SK-N-SH treated with all-trans-retinoic acid at 6 μM for 48 hours (cell line): ENCODE measurements around the gene SPOCK1.

Source experiments
- ATAC-seq: fragments of 200-7000 bp; cut with Tn5 transposase; 3 replicates; pipeline ENCODE4 v1.9.1; 2020; ENCODE audit warnings: mild to moderate bottlenecking, moderate library complexity
- ARNTL ChIP-seq: fragments of 450-650 bp; formaldehyde crosslinking; IDR thresholded peaks from 2 replicates; pipeline ENCODE4 v1.5.0; 2020; ENCODE audit warnings: low read depth, mild to moderate bottlenecking, moderate library complexity, borderline replicate concordance
- BACH2 ChIP-seq: fragments of 250-450 bp; sonication (Bioruptor Pico); IDR thresholded peaks from 2 replicates; pipeline ENCODE4 v1.9.0; 2021; ENCODE audit warnings: mild to moderate bottlenecking, borderline replicate concordance
- CREB5 ChIP-seq: fragments of 250-450 bp; sonication (Bioruptor Pico); IDR thresholded peaks from 2 replicates; pipeline ENCODE4 v1.5.1; 2020; ENCODE audit warnings: low read depth, mild to moderate bottlenecking, moderate library complexity
- ESRRG ChIP-seq: fragments of 250-450 bp; sonication (Bioruptor Pico); IDR thresholded peaks from 2 replicates; pipeline ENCODE4 v1.6.1; 2021; ENCODE audit warnings: mild to moderate bottlenecking
- ISL1 ChIP-seq: fragments of 250-450 bp; sonication (Bioruptor Pico); IDR thresholded peaks from 2 replicates; pipeline ENCODE4 v2.1.2; 2022; ENCODE audit warnings: mild to moderate bottlenecking, moderate library complexity
- OSR1 ChIP-seq: fragments of 250-450 bp; sonication (Bioruptor Pico); IDR thresholded peaks from 2 replicates; pipeline ENCODE4 v1.8.0; 2022; ENCODE audit warnings: moderate library complexity, mild to moderate bottlenecking, inconsistent platforms
- PATZ1 ChIP-seq: fragments of 250-450 bp; sonication (Bioruptor Pico); IDR thresholded peaks from 2 replicates; pipeline ENCODE4 v1.8.0; 2020; ENCODE audit warnings: mild to moderate bottlenecking, moderate library complexity, borderline replicate concordance
- POU6F1 ChIP-seq: fragments of 250-450 bp; sonication (Bioruptor Pico); IDR thresholded peaks from 2 replicates; pipeline ENCODE4 v1.8.0; 2021; ENCODE audit warnings: low read depth, mild to moderate bottlenecking, moderate library complexity, borderline replicate concordance
- RARB ChIP-seq: fragments of 250-450 bp; sonication (Bioruptor Pico); IDR thresholded peaks from 2 replicates; pipeline ENCODE4 v1.8.0; 2021; ENCODE audit warnings: mild to moderate bottlenecking, moderate library complexity
- SNAI2 ChIP-seq: fragments of 250-450 bp; sonication (Bioruptor Pico); IDR thresholded peaks from 2 replicates; pipeline ENCODE4 v1.5.0; 2020; ENCODE audit warnings: mild to moderate bottlenecking, moderate library complexity
- TCF4 ChIP-seq: fragments of 250-450 bp; sonication (Bioruptor Pico); IDR thresholded peaks from 2 replicates; pipeline ENCODE4 v1.8.0; 2021; ENCODE audit warnings: mild to moderate bottlenecking, moderate library complexity, borderline replicate concordance
- TOX ChIP-seq: fragments of 250-450 bp; sonication (Bioruptor Pico); IDR thresholded peaks from 2 replicates; pipeline ENCODE4 v1.8.0; 2021; ENCODE audit warnings: mild to moderate bottlenecking, moderate library complexity, borderline replicate concordance
- TSHZ2 ChIP-seq: fragments of 250-450 bp; sonication (Bioruptor Pico); IDR thresholded peaks from 2 replicates; pipeline ENCODE4 v1.5.0; 2020; ENCODE audit warnings: mild to moderate bottlenecking, moderate library complexity
- ZFP3 ChIP-seq: fragments of 250-450 bp; sonication (Bioruptor Pico); IDR thresholded peaks from 2 replicates; pipeline ENCODE4 v1.5.0; 2020; ENCODE audit warnings: mild to moderate bottlenecking, moderate library complexity
- ZFP30 ChIP-seq: fragments of 450-650 bp; formaldehyde crosslinking; IDR thresholded peaks from 2 replicates; pipeline ENCODE4 v1.5.0; 2022; ENCODE audit warnings: mild to moderate bottlenecking, moderate library complexity
- ZNF565 ChIP-seq: fragments of 450-650 bp; formaldehyde crosslinking; conservative IDR thresholded peaks from 2 replicates; pipeline ENCODE4 v1.5.0; 2020; ENCODE audit warnings: low read depth, mild to moderate bottlenecking, moderate library complexity
- ZNF70 ChIP-seq: fragments of 450-650 bp; formaldehyde crosslinking; IDR thresholded peaks from 2 replicates; pipeline ENCODE4 v1.5.0; 2020; ENCODE audit warnings: mild to moderate bottlenecking, moderate library complexity
- ZNF8 ChIP-seq: fragments of 450-650 bp; formaldehyde crosslinking; IDR thresholded peaks from 2 replicates; pipeline ENCODE4 v1.5.0; 2020; ENCODE audit warnings: mild to moderate bottlenecking, moderate library complexity
- TF ChIP-seq, protein P1 (sequence below): fragments of 250-450 bp; sonication (Bioruptor Pico); IDR thresholded peaks from 2 replicates; pipeline ENCODE4 v1.5.1; 2021; ENCODE audit warnings: mild to moderate bottlenecking, moderate library complexity

The SPOCK1 gene

GRCh38 chr5:137036640-137037039 is 462.5 kb downstream of the SPOCK1 start (continued):
- TF ChIP-seq TSHZ2 (CRISPR knock-in tag) = no peak

GRCh38 chr5:137035480-137035878 is 463.6 kb downstream of the SPOCK1 start:
- TF ChIP-seq, protein P1, sequence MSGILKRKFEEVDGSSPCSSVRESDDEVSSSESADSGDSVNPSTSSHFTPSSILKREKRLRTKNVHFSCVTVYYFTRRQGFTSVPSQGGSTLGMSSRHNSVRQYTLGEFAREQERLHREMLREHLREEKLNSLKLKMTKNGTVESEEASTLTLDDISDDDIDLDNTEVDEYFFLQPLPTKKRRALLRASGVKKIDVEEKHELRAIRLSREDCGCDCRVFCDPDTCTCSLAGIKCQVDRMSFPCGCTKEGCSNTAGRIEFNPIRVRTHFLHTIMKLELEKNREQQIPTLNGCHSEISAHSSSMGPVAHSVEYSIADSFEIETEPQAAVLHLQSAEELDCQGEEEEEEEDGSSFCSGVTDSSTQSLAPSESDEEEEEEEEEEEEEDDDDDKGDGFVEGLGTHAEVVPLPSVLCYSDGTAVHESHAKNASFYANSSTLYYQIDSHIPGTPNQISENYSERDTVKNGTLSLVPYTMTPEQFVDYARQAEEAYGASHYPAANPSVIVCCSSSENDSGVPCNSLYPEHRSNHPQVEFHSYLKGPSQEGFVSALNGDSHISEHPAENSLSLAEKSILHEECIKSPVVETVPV (CRISPR knock-in tag) = no peak
- no peak for TF ChIP-seq ZNF565
- no peak for TF ChIP-seq ZFP3 (CRISPR knock-in tag)
- no peak for TF ChIP-seq OSR1 (CRISPR knock-in tag)
- TF ChIP-seq ZNF70 (CRISPR knock-in tag) = no peak
- TF ChIP-seq CREB5 = no peak
- no peak for TF ChIP-seq POU6F1
- no peak for TF ChIP-seq TCF4
- no peak for TF ChIP-seq TOX
- no peak for TF ChIP-seq ZNF8 (CRISPR knock-in tag)
- no peak for ATAC-seq

DNA sequence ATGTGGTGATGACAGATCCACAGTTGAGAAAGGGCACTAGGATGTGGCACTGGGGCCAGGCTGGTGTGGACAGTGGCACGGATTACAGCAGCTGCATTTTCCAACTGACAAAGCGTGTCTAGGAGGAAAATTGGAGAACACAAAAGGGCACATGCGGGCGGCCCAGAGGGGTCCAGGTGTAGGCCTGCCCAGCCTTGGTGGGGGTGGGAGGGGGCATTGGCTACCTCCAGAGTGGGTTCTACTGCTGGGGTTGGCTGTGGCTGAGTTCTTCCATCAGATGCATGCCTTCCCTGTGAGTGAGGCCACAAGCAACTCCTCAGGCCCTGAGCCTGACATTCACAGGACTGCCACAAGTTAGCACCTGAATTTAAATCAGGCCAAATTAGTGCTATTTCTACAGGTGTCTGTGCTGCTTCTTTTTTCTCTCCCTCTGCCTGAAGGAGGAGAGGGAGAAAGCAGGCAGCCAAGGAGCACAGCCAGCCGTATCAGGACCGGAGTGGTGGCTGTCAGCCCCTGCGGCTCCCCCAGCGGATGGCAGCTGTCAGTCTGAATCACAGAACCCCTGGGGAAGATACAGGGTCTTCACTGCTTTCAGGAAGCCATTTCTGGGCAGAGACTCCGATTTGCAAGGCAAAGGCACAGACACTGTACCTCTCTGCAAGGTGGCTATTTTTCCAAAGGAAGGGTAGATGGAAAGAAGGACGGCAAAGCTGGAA is 464.2 kb downstream of the SPOCK1 start:
- TF ChIP-seq CREB5 (no peak), SNAI2 (no peak), ZNF70 (CRISPR knock-in tag) (no peak), ESRRG (CRISPR knock-in tag) (no peak), ISL1 (CRISPR knock-in tag) (no peak), TSHZ2 (CRISPR knock-in tag) (no peak), PATZ1 (no peak), BACH2 (CRISPR knock-in tag) (no peak), ZFP30 (no peak), ARNTL (no peak), POU6F1 (no peak), ZNF8 (CRISPR knock-in tag) (no peak), TOX (no peak), RARB (CRISPR knock-in tag) (no peak), OSR1 (CRISPR knock-in tag) (no peak)
- no peak for ATAC-seq
